Activated T-cell treated with anti-CD3 and anti-CD28 coated beads, Interleukin-2, amount 50 U/mL, for 1 hour (primary cell): Measurements from ENCODE around the gene LRRC8E.

Source experiments
- DNase-seq: peaks from one replicate; pipeline ENCODE4 v3.0.0-alpha.2; 2020

The LRRC8E gene

GRCh38 chr19:7888145-7888825 is at the start of gene LRRC8E:
Gene LRRC8E (plus strand): TSS chr19:7888510. CDS start chr19:7895604, 7,094 bp downstream.
- DNase-seq, result peak; percentile 49

DNA sequence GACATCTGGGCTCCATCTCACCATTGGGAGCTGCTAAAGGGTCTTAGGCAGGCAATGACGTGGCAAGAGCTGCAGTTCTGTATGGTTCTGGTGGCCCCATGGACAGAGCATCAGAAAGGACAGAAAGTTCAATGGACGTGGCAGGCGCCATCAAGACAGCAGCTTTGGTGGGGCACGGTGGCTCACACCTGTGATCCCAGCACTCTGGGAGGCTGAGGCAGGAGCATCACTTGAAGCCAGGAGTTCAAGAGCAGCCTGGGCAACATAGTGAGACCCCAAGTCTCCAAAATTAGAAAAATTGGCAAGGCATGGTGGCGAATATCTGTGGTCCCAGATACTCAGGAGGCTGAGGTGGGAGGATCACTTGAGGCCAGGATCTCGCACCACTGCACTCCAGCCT is 48.8 kb upstream of the LRRC8E start:
- DNase-seq, result no peak

DNA sequence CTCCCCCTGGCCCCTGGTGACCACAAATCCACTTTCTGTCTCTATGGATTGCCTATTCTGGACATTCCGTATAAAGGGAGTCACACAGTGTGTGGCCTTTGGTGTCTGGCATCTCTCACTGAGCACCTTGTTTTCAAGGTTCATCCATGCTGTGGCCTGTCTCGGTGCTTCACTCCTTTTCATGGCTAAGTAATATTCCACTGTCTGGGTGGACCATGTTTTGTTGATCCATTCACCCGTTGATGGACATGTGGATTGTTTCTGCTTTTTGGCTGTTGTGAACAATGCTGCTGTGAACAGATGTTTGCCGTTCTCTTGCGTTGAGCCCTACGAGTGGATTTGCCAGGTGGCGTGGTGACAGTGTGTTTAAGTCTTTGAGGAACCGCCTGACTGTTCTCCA is 47.7 kb upstream of the LRRC8E start:
- no peak for DNase-seq

DNA sequence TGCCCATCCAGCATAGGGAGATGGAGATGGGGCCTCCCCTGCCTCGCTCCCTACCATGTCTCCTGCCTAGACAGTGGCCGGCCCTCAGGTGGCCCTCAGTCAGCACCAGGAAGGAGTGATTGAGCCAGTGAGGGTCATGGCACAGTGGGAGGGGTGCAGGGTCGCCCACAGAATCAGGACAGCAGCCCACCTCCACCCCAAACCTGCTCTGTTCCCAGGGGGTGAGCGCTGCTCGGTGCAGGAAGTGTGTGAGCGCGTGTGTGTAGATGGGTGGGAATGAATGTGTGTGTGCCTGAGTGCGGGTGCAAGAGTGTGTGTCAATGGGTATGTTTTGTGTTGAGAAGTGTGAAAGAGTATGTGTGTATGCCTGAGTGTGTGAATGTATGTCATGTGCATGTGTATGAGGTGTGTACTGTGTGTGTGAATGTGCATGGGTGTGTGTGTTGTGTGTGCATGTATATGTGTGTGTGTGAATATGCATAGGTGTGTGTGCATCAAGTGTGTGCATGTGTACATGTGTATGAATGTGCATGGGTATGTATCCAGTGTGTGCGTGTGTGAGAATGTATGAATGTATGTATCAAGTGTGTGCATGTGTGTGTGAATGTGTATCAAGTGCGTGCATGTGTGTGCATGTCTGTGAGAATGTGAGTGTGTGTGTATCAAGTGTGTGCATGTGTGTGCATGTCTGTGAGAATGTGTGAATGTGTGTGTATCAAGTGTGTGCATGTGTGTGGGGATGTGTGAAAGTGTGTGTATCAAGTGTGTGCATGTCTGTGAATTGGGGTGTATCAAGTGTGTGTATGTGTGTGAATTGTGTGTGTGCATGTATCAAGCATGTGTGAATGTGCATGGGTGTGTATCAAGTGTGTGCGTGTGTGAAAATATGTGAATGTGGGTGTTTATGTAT is 46.3 kb upstream of the LRRC8E start:
- DNase-seq, result no peak

DNA sequence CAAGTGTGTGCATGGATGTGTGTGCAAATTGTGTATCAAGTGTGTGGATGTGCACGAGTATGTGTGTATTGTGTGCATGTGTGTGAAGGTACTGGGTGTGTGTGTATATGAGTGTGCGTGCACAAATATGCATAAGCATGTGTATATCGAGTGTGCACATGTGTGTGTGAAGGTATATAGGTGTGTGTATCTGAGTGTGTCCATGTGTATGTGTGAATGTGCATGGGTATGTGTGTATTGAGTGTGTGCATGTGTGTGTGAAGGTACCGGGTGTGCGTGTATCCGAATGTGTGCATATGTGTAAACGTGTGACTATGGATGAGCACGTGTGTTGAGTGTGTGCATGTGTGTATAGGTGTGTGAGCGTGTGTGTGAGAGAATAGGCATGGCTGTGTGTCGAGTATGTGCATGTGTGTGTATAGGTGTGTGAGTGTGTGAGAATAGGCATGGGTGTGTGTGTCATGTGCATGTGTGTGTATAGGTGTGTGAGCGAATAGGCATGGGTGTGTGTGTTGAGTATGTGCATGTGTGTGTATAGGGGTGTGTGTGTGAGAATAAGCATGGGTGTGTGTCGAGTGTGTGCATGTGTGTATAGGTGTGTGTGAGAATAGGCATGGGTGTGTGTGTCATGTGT is 45.5 kb upstream of the LRRC8E start:
- DNase-seq, result no peak

- no peak for DNase-seq
Measured at GRCh38 chr19:7843521-7843920, 44.8 kb upstream of the LRRC8E start.

DNA sequence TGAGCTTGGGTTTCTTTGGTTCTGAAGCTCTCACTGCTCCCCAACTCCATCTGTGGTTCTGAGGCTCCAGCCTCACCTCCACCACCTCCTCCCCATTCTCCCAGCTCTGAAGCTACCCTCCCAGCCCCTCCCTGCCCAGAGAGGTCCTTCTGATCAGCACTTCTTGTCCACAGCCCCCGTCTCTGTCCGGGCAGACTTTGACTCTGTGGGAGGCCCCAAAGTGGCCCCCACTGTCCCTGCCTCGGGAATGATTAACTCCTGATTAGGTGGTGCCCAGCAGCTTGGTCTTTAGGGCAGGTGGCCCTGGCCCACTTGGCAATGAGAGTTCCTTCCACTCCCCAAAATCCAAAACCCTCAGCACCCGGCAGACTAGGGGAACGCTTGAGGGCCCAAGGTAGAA is 43.9 kb upstream of the LRRC8E start:
- DNase-seq, result no peak

- no peak for DNase-seq
Measured at GRCh38 chr19:7844951-7845350, 43.4 kb upstream of the LRRC8E start.

DNA sequence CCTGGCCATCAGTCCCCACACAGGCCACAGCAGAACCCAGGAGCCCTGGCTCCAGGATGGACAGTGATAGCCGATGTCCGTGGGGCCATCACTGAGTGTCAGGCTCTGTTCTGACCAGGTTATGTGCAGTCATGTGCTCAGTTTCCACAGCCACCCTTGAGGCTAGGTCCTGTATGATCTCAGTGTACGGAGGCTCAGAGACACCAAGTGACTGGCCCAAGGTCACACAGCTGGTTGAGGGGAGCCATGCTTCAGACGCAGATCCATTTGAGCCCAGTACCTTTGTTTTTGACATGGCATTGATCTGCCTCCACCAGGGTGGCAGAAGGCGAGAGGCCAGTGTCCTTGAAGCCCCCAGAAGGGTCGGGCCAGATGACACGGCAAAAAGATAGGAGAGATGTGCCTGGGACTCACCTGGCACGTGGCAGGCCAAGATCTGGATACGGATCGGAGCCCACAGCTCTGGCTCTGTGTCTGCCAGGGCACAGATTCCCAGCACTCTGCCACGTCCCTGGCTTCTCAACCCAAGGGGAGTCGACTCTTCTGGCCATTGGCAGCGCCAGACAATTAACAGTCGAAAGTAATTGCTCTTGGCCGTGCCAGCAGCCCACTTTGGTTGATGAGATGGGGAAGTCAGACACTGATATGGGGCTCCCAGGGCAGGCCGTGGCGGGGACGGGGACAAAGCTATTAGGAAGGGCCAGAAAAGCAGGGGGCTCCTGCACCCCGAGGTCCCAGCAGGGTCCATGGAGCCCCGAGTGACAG is 42.7 kb upstream of the LRRC8E start:
- no peak for DNase-seq

DNA sequence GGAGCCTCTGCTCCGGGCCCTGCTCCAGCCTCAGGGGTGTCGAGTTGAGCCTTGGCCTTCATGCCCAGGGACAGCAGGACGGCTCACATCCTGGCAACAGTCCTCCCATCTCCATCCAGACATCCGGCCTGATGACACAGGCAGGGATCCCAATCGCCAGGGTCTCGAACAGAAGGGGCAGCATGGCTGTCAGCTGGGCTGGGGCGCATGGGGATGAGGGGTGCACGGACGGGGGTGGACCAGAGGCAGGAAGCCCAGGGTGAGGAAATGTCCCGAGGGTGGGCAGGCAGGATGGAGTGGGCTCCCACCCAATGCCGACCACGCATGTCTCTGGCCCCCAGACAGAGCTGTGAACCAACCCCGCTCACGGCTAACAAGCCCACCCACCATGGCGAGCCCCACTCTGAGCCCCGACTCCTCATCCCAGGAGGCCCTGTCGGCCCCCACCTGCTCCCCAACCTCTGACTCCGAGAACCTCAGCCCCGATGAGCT is 42.1 kb upstream of the LRRC8E start:
- DNase-seq, result no peak

- no peak for DNase-seq
Measured at GRCh38 chr19:7847664-7848063, 40.6 kb upstream of the LRRC8E start.

GRCh38 chr19:7848779-7849457 is 39.4 kb upstream of the LRRC8E start:
- no peak for DNase-seq

DNA sequence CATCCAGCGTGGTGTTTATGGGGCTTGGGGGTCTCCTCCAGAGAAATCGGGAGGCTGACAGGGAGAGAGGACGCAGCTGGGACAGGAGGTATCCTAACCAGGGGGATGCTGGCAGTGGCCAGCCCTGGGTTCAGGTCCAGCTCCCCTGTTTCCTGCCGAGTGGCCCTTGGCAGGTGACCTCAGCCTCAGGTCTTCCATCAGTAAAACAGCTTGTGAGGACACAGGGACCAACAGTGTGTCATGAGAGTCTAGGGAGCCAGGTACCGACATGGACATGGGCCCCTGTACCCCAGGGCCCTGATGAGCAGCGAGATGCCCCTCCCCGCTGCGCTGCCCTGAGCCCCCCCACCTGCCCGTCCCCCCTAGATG is 38.7 kb upstream of the LRRC8E start:
- DNase-seq, result no peak

- no peak for DNase-seq
Measured at GRCh38 chr19:7850000-7850813, 38.1 kb upstream of the LRRC8E start.

GRCh38 chr19:7850945-7851622 is 37.2 kb upstream of the LRRC8E start:
- no peak for DNase-seq

DNA sequence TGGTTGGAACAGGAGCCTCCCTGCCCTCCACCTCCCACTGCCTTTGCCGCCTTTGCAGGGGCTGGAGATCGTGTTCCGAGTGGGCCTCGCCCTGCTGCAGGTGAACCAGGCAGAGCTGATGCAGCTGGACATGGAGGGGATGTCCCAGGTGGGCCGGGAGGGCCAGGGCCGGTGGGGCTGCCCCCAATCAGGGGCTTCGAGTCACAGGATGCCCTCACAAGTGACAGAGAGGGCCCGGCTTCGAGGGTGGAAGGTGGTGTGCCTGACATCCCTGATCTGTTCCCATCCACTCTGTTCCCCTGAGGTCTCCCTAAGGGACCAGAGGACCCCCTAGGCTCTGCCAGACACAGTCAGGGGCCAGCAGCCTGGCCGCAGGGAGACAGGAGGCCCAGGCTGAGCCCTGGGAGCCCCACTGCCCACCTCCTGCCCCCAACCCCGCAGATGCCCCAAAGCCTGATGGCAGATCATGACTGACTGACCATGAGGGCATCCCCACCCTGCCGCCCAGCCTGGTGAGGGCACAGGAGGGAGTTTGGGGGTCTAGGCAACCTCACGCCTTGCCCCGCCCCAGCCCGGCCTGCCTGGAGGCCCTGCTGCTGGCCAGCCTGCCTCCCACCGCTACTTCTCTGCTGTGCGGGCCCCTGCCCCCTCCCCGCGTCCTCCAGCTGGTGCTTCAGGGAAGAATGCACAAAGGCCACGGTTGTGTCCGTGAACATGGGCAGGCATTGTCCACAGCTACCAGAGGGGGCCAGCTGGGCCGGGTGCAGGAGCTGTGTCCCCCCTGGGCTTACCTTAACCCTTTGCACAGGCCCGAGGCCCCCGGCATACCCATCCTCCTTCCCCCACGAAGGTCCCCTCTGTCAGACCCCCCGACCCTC is 36.4 kb upstream of the LRRC8E start:
- DNase-seq, result no peak

GRCh38 chr19:7852851-7853769 is 35.2 kb upstream of the LRRC8E start:
- peak; percentile 73 for DNase-seq

DNA sequence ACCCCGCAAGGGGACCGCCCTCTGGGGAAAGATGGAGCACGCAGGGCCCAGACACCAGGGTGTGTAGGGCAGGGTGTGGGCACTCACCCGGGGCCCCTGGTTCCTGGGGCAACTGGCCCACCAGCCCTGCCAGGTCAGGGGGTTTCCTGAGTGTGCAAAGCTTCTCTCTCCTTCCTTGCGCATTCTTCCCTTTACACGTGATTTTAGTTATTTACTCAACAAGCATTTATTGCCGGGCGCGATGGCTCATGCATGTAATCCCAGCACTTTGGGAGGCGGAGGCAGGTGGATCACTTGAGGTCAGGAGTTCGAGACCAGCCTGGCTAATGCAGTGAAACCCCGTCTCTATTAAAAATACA is 34.6 kb upstream of the LRRC8E start:
- no peak for DNase-seq
